ENCODE measurements around the gene GMPPA. TPM values are rescaled to one million over a fixed set of nuclear protein-coding genes. Genes with fewer than 3 reads are reported as not detected.

Gene GMPPA
- total and polyA plus RNA-seq, 4 donors: 18.8 to 48.9 (median 38.7) TPM

DNA sequence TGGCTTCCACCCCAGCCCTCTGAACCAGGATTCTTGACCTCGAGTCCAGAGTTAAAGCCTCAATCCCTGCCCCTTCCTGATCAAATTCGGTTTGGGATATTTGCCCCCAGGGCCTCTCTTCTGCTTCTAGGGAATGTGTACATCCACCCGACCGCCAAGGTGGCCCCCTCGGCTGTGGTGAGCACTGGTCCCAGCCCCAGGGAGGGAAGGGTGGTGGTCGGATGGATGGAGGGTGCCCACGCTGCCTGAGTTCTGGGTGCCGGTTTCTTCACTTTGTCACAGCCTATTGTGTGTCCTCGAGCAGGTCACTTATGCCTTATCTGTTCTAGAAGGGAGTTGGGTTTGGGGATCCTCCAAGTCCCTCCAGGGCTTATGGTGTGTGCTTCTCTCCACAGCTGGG is 6.9 kb downstream of the GMPPA start:
- peaks cover 0 to 28% (median 0%) of the 10 kb centered on the region in 5 donors for H3K4me1 ChIP-seq (ENCODE audit: control insufficient read depth in 5 of 5, insufficient read depth in 5 of 5, low read length in 5 of 5)
- peaks cover 0 to 11% (median 0%) of the 10 kb centered on the region in 4 donors for H3K9me3 ChIP-seq (ENCODE audit: control insufficient read depth in 4 of 4, insufficient read depth in 3 of 4, low read length in 3 of 4)
- no peak for TF ChIP-seq CTCF (IDR thresholded peaks at IDR 0.05; ENCODE audit: control extremely low read depth, extremely low read depth)
- DNase-seq (no peak), ATAC-seq (ENCODE audit: insufficient read depth, low FRiP score) (no peak)
- no peak overlapping the region for H3K4me3 ChIP-seq
- peaks cover 0 to 3% (median 0%) of the 10 kb centered on the region in 3 donors for H3K27me3 ChIP-seq (ENCODE audit: control insufficient read depth in 3 of 3, insufficient read depth in 3 of 3, low read length in 2 of 3)
- H3K9ac ChIP-seq (ENCODE audit: insufficient read depth in 1 of 2, low read length in 2 of 2): no peak overlapping the region
- H3K36me3 ChIP-seq (ENCODE audit: control insufficient read depth in 4 of 4, insufficient read depth in 4 of 4, low read length in 4 of 4): peaks cover 4 to 44% (median 12%) of the 10 kb centered on the region in 4 donors
- WGBS, 2 donors: 94% methylated on average over 9 of the region's 9 CpGs
- no peak overlapping the region for H3K27ac ChIP-seq (ENCODE audit: low read depth in 1 of 2, low read length in 1 of 2)

GRCh38 chr2:219506153-219506801 is 7.6 kb downstream of the GMPPA start:
- DNase-seq: no peak
- H3K27ac ChIP-seq (ENCODE audit: low read depth in 1 of 2, low read length in 1 of 2): no peak overlapping the region
- 89% methylated on average over 23 of the region's 23 CpGs for WGBS, 2 donors

DNA sequence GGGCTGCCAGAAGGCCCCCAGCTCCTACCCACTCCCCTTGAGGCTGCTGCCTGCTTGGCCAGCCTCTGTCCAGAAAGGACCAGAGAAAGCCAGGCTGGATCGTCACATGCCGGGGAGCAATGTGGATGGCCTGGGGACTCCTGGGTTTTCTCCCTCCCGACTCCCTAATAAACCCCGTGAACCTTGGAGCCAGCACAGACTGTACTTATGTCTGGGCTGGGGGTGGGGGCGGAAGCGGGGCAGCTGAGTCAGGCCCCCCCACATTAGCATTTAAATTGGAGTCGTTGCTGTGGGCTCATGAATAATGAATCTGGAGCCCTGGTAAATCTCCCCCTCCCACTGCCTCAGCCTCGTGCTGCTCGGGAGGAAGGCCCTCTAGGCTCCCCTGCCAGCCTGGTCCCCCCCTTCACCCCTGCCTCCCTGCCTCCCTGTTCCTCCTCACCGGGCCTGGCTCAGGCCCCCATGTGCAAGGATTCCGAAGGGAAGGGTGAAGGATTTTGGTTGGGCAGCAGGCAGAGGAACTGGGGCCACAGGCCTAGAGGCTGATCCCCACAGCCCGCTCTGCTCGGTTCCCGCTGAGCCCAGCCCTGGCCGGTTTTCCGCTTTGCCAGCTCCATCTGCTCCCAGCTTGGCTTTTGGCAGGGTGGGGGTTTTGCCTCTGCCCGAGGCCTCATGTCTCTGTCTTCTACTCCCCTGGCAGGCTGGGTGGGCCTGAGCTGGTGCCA is 8.3 kb downstream of the GMPPA start:
- TF ChIP-seq CTCF (IDR thresholded peaks at IDR 0.05; ENCODE audit: control extremely low read depth, extremely low read depth): no peak
- Histone ChIP-seq H3K9ac (ENCODE audit: insufficient read depth in 1 of 2, low read length in 2 of 2) (no peak overlapping the region), H3K9me3 (ENCODE audit: control insufficient read depth in 4 of 4, insufficient read depth in 3 of 4, low read length in 3 of 4) (peaks cover 0 to 11% (median 0%) of the 10 kb centered on the region in 4 donors), H3K4me1 (ENCODE audit: control insufficient read depth in 5 of 5, insufficient read depth in 5 of 5, low read length in 5 of 5) (peaks cover 0 to 33% (median 0%) of the 10 kb centered on the region in 5 donors), H3K27ac (ENCODE audit: low read depth in 1 of 2, low read length in 1 of 2) (no peak overlapping the region), H3K4me3 (no peak overlapping the region), H3K27me3 (ENCODE audit: control insufficient read depth in 3 of 3, insufficient read depth in 3 of 3, low read length in 2 of 3) (peaks cover 0 to 4% (median 2%) of the 10 kb centered on the region in 3 donors), H3K36me3 (ENCODE audit: control insufficient read depth in 4 of 4, insufficient read depth in 4 of 4, low read length in 4 of 4) (peaks cover 4 to 42% (median 12%) of the 10 kb centered on the region in 4 donors)
- WGBS, 2 donors: 87 to 88% methylated on average over 17 of the region's 17 CpGs
- no peak for ATAC-seq (ENCODE audit: insufficient read depth, low FRiP score)
- no peak for DNase-seq

More at GRCh38 chr2:219506153-219506801, 7.6 kb downstream of the GMPPA start:
- no peak for TF ChIP-seq CTCF (IDR thresholded peaks at IDR 0.05; ENCODE audit: control extremely low read depth, extremely low read depth)
- no peak overlapping the region for H3K9ac ChIP-seq (ENCODE audit: insufficient read depth in 1 of 2, low read length in 2 of 2)
- peaks cover 0 to 4% (median 0%) of the 10 kb centered on the region in 3 donors for H3K27me3 ChIP-seq (ENCODE audit: control insufficient read depth in 3 of 3, insufficient read depth in 3 of 3, low read length in 2 of 3)
- no peak for ATAC-seq (ENCODE audit: insufficient read depth, low FRiP score)
- peaks cover 0 to 11% (median 0%) of the 10 kb centered on the region in 4 donors for H3K9me3 ChIP-seq (ENCODE audit: control insufficient read depth in 4 of 4, insufficient read depth in 3 of 4, low read length in 3 of 4)
- H3K4me3 ChIP-seq: no peak overlapping the region
- H3K36me3 ChIP-seq (ENCODE audit: control insufficient read depth in 4 of 4, insufficient read depth in 4 of 4, low read length in 4 of 4): peaks cover 4 to 42% (median 12%) of the 10 kb centered on the region in 4 donors
- peaks cover 0 to 30% (median 0%) of the 10 kb centered on the region in 5 donors for H3K4me1 ChIP-seq (ENCODE audit: control insufficient read depth in 5 of 5, insufficient read depth in 5 of 5, low read length in 5 of 5)

Data from lung (tissue), 12 donors.